SH-SY5Y (cell line): ENCODE data around the gene UNG.

ENCODE experiments used
- GATA2 ChIP-seq: IDR thresholded peaks from 2 replicates; pipeline ENCODE4 v1.6.1; 2011; ENCODE audit warnings: mild to moderate bottlenecking, low read depth, low read length
- GATA3 ChIP-seq: IDR thresholded peaks from 2 replicates; pipeline ENCODE4 v1.6.1; 2011; ENCODE audit warnings: low read depth, mild to moderate bottlenecking, low read length, moderate library complexity

Gene UNG

DNA sequence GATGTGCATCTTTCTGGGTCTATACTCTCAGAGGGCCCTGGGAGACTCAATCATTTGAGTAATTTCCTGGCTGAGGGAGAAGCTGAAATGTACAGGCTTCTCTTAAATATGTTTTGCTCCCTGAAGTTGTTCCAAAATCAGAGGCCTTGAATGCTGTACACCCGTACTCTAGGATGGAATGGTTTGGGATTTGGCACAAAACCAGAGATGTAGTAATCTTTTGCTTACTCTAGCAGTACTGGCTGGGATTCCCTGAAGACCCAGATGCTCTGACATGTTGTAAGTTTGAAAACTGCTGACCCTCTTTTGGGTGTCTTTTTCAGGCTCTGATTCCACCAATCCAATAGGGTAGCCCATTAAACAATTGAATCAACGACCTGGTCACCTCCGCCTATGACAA lies 29.4 kb downstream of the UNG start:
- TF ChIP-seq GATA3 = no peak
- TF ChIP-seq GATA2 = no peak

DNA sequence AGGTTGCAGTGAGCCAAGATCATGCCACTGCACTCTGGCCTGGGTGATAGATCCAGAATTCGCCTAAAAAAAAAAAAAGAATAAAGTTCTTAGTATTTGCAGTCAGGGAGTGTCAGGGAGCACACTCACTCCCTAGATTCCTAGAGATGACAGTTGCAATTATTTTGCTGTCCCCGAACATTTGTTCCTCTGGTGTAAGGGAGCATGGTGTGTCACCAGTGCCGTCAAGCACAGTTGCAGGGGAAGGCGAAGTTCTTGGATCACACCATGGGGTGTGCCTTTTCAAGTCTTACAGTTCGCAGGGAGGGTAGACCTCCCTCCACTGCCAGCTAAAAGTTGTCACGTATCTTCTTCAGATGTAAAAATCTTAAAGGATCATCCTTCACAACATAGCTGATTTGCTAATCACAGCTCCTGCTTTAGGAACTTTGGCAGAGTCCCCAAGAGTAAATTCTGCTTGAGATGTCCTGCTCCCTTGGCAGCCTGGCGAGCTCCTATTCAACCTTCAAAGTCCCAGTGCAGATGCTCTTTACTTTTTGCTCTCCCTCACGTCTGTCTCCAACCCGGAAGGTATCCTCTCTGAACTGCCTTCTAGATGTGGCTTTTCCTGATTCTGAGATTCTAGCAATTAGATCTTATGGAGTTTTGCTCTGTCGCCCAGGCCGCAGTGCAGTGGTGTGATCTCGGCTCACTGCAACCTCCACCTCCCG lies 30.3 kb downstream of the UNG start:
- TF ChIP-seq GATA3 = no peak
- TF ChIP-seq GATA2 = no peak

GRCh38 chr12:109130297-109131153 lies 33.1 kb downstream of the UNG start:
- TF ChIP-seq GATA2 (no peak), GATA3 (no peak)

DNA sequence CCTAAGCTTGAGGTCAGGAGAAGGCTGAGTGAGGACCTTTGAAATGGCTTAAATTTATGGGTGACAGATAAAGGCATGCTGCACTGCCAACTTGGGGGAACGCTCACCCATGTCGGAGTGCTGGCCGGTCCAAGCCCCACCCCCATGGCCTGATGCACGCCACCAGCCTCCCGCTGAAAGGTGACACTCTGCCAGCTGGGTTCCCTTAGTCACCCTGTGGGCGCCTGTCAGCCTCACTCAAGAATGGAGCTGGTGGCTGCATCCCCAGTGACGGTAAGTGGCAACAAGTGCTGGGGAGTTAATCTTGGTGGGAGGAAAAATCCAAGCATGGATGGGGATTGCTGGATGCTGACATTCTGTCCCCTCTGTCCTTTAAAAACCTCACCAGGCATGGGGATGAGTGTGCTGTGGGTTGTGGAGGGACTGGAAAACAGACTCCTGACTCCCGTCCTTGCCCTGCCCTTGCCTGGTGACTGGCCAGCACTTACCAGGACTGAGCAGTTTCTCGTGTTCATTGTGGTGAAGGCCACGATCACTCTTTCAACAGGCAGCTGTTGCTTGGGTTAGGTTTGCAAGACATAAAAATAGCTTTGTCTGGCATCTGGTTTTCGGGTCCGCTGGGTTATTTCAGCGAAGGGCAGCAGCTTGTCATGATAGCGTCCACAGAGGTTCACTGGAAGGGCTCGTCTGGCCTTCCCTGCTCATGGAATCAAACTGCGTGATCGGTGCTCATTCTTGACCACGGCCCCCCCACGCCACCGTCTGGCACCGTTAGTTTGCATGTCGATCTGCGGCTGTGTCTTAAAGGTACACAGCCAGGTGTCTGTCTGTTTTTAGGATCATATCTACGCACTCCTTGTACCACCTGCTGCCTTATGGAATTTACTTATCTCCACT lies 34.0 kb downstream of the UNG start:
- TF ChIP-seq GATA3 (no peak), GATA2 (no peak)

GRCh38 chr12:109134186-109134917 lies 37.0 kb downstream of the UNG start:
- no peak for TF ChIP-seq GATA2
- no peak for TF ChIP-seq GATA3

DNA sequence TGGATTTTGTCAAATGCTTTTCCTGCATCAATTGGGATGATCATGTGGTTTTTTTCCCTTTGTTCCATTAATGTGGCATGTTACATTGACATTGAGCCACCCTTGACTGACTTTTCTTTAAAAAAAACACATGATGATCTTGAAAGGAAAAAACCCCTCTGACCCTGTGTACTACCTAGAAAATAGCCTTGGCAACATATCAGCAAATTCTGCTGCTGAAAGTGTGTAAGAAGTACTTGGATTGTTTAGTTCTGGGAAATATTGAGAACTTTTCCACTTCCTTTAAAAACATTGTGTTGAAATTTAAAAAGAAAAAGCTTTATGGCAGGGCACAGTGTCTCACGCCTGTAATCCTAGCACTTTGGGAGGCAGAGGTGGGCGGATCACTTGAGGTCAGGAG lies 39.7 kb downstream of the UNG start:
- TF ChIP-seq GATA2 = no peak
- TF ChIP-seq GATA3 = no peak

DNA sequence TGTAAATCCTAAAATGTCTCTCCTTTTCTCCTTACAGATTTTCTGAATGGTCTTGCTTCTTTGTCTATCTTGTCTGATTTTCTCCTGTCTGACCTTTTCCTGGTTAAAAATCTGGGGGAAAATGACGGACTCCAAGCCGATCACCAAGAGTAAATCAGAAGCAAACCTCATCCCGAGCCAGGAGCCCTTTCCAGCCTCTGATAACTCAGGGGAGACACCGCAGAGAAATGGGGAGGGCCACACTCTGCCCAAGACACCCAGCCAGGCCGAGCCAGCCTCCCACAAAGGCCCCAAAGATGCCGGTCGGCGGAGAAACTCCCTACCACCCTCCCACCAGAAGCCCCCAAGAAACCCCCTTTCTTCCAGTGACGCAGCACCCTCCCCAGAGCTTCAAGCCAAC lies 42.0 kb downstream of the UNG start:
- TF ChIP-seq GATA2 = no peak
- TF ChIP-seq GATA3 = no peak

DNA sequence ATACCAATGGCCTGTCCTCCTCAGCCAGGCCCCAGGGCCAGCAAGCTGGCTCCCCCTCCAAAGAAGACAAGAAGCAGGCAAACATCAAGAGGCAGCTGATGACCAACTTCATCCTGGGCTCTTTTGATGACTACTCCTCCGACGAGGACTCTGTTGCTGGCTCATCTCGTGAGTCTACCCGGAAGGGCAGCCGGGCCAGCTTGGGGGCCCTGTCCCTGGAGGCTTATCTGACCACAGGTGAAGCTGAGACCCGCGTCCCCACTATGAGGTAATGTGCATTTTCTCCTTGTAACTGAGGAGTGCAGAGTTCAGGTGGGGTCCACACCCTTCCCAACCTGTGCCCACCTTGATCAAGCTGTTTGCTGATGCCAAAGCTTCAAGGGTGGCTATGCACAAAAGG lies 42.4 kb downstream of the UNG start:
- no peak for TF ChIP-seq GATA3
- TF ChIP-seq GATA2 = no peak

DNA sequence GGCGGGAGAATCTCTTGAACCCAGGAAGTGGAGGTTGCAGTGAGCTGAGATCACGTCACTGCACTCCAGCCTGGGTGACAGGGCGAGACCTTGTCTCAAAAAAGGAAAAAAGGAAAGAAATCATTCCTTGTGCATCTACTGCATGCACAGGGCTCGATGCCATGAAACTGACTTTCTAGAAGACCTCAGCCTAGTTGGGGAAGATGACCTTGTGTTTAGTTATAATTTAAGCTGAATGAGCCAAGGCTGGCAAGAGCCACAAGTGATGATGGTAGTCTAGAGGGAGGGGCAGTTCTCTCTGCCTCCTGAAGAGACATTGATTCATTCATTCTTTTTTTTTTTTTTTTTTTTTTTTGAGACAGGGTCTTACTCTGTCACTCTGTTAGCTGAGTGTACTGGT lies 43.2 kb downstream of the UNG start:
- no peak for TF ChIP-seq GATA2
- no peak for TF ChIP-seq GATA3

GRCh38 chr12:109144224-109144623 lies 46.8 kb downstream of the UNG start:
- TF ChIP-seq GATA3 = no peak
- no peak for TF ChIP-seq GATA2

DNA sequence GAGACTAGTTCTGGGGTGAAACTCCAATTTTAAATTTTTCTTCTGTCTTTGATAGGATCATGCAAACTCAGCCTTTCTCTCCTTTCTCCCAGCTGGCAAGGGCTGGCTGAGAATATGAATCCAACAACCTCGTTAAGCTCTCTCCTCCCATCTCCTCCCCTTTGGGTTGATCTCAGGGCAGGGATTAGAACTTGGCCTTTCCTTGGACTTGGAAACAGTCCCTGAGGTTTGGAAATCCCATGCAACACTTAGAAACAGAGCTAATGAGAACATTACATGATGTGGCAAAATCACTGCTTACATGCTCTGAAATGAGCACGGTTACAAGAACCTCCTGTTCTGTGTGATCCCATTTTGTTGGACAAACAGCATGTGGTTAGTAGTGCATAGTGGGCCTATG lies 50.6 kb downstream of the UNG start:
- TF ChIP-seq GATA3 (no peak), GATA2 (no peak)

- TF ChIP-seq GATA2 (no peak), GATA3 (no peak)
Measured at GRCh38 chr12:109150124-109150640, 52.8 kb downstream of the UNG start.

DNA sequence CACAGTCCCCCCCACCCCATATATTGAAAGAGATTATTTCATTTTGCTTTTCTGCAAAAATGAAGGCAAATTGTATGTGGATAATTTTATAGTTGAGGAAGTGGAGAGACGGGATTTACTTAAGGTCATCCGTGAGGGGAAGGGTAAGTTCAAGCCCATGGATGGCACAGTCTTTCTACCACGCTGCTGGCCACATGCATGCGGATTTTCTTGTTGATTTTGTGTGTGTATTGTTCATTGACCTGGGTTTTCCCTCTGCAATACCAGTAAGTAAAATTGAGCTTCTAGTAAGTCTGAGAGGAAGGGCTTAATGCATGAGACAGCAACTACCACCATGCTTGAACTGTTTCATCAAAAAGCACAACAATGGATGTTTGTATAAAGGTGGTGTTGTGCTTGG lies 54.1 kb downstream of the UNG start:
- TF ChIP-seq GATA3 (no peak), GATA2 (no peak)
